OCI-LY3 (cell line): ENCODE results near the gene FERMT3.

Source experiments
- EZH2phosphoT487 ChIP-seq: fragments of 200-600 bp; shearing (Covaris generic); IDR thresholded peaks from 2 replicates; pipeline ENCODE4 v1.6.1; 2018; ENCODE audit warnings: antibody characterized with exemption, mixed run types, low read depth
- TF ChIP-seq, protein P1 (sequence below): fragments of 200-600, 300-600 bp; sonication (generic); IDR thresholded peaks from 2 replicates; pipeline ENCODE4 v1.5.1; 2014; ENCODE audit warnings: antibody characterized with exemption, low read length, low read depth

DNA sequence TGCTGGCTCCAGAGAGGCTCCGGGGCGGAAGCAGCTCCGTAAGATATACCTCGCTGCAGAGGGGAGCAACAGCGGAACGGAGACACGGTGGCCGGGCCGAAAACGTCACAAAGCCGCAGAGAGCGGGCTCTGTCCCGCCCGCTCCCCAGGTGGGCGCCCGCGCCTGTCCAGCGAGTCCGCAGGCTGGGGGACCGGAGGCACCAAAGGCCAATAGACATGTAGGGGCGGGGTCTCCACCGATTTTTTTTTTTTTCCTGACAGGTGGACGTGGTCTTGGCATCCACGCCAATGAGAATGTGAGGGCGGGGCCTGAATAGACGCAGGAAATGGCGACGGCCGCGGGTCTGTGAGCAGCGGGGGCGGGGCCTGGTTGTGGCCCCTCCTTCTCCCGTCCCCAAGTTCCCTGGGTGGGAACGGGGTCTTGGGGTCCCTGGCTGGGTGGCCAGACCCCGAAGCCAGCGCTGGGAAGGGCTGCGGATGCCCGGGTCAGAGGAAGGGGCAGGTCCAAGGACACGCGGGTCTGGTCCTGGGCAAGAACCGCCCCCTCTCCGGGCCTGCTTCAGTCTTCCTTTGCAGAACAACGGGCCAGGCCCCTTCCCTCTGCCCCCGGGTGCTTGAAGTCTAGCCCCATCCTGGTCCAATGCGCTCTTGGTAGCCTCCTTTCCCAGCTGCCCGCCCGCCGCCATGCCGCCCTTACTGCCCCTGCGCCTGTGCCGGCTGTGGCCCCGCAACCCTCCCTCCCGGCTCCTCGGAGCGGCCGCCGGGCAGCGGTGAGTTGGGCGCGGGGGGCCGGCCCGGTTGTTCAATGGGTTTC, 23.9 kb downstream of the FERMT3 start, which contains the start of gene DNAJC4:
- TF ChIP-seq, protein P1, sequence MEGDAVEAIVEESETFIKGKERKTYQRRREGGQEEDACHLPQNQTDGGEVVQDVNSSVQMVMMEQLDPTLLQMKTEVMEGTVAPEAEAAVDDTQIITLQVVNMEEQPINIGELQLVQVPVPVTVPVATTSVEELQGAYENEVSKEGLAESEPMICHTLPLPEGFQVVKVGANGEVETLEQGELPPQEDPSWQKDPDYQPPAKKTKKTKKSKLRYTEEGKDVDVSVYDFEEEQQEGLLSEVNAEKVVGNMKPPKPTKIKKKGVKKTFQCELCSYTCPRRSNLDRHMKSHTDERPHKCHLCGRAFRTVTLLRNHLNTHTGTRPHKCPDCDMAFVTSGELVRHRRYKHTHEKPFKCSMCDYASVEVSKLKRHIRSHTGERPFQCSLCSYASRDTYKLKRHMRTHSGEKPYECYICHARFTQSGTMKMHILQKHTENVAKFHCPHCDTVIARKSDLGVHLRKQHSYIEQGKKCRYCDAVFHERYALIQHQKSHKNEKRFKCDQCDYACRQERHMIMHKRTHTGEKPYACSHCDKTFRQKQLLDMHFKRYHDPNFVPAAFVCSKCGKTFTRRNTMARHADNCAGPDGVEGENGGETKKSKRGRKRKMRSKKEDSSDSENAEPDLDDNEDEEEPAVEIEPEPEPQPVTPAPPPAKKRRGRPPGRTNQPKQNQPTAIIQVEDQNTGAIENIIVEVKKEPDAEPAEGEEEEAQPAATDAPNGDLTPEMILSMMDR: no peak
- TF ChIP-seq EZH2phosphoT487: no peak
